Psoas muscle (tissue), 8 donors: ENCODE measurements around the gene ANGPT4. TPM values are rescaled to one million over a fixed set of nuclear protein-coding genes. Genes with fewer than 3 reads are reported as not detected.
A peak's percentile ranks its signal among the peaks of the same experiment; 100 is the strongest.

Experiments
- ATAC-seq, 4 donors: fragments of 200-7000 bp; cut with Tn5 transposase; one replicate each; pipeline ENCODE4 v1.9.1; 2020; ENCODE audit warnings: moderate library complexity in 3 of 4, mild to moderate bottlenecking in 2 of 4
- DNase-seq, 2 donors: peaks; one replicate each; pipeline ENCODE4 v3.0.0-alpha.2; 2020
- H3K27ac ChIP-seq: fragments of 200-600 bp; one replicate; pipeline ENCODE4 v1.8.0; 2022
- H3K27me3 ChIP-seq, 3 donors: fragments of 200-600 bp in 1 of 3; one replicate each; pipeline versions ENCODE4 v1.6.1 to v1.8.0; 2013 to 2022; ENCODE audit warnings: low read length in 2 of 3, mild to moderate bottlenecking in 2 of 3, moderate library complexity in 1 of 3; ENCODE audit not compliant: insufficient read depth in 3 of 3
- H3K36me3 ChIP-seq, 2 donors: fragments of 200-600 bp in 1 of 2; one replicate each; pipeline versions ENCODE4 v1.6.1 to v1.8.0; 2013 to 2022; ENCODE audit warnings: low read depth in 1 of 2, mild to moderate bottlenecking in 1 of 2, moderate library complexity in 1 of 2; ENCODE audit not compliant: insufficient read depth in 1 of 2
- H3K4me1 ChIP-seq: fragments of 200-600 bp; one replicate; pipeline ENCODE4 v1.8.0; 2022
- H3K4me3 ChIP-seq: fragments of 200-600 bp; one replicate; pipeline ENCODE4 v1.8.0; 2022; ENCODE audit warnings: mild to moderate bottlenecking
- H3K9me3 ChIP-seq: fragments of 200-600 bp; one replicate; pipeline ENCODE4 v1.8.0; 2022
- WGBS, 3 donors: extraction: QIAGEN DNeasy Blood & Tissue Kit; methylation state at CpG; one replicate each; pipeline versions ENCODE4 v1.1.6 to v1.1.7; 2013; 5-methylcytosine and 5-hydroxymethylcytosine counted together
- intact Hi-C, 2 donors: fragments of 100-400 bp; cut with DNase I; formaldehyde crosslinking; loops; one replicate each; pipeline versions ENCODE4 v1.11.0 to v1.14.2; 2022
- polyA plus RNA-seq, 3 donors: library from polyadenylated mRNA; stranded (reverse); fragments of 200-250 nt; gene quantifications; one replicate each; pipeline ENCODE4 v1.2.3, GENCODE V29; 2013
- total RNA-seq, 4 donors: library from RNA; stranded (reverse); fragmentation: NEBNext Ultra II Directional in 2 of 4; extraction: Animal tissue kit (Norgen Biotek cat#: 25700) in 2 of 4; gene quantifications; one replicate each; pipeline versions ENCODE4 v1.2.1 to v1.2.4, GENCODE V29; 2021 to 2023
- TF ChIP-seq, protein P1 (sequence below): fragments of 200-600 bp; IDR thresholded peaks from one replicate; pipeline ENCODE4 v1.8.0; 2022; ENCODE audit warnings: antibody characterized with exemption
- donor health status: healthy with polysubstance abuse.
- donor health status: DM: no; HTN: no; CAD: no; lungs with moderate emphysema.
- donor health status: Bipolar disorder and iron deficiency.
- donor health status: healthy.
- donor health status: DM: yes; HTN: yes; CAD: no.
- donor health status: DM: no; HTN: no; CAD: no.
- donor health status: DM: no; HTN: no; CAD: no.
- donor health status: DM: yes; HTN: yes; CAD: no.

The ANGPT4 gene
- total and polyA plus RNA-seq, 7 donors, result 0.03 to 0.14 (median 0.06) TPM; not detected in 2

DNA sequence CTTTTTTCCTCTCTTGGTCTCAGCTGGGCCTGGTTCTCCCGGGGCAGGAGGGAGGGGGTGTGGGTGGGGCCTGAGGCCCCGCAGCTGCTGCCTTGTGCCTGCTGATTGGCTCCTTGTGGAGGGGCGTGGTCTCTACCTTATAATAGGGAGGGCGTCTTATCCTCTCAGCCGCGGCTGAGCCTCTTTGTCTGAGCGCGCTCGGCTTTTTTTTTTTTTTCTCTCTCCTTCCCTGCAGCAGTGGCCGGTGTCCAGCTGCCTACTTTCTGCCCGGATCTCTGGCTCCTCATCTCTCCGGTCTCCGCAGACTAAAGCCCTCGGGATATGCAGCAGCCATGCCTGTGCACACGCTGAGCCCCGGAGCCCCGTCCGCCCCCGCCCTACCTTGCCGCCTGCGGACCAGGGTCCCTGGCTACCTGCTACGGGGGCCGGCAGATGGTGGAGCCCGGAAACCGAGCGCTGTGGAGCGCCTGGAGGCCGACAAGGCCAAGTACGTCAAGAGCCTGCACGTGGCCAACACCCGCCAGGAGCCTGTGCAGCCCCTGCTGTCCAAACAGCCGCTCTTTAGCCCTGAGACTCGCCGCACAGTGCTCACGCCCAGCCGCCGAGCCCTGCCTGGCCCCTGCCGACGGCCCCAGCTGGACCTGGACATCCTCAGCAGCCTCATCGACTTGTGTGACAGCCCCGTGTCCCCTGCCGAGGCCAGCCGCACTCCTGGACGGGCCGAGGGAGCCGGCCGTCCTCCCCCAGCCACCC lies 71.5 kb downstream of the ANGPT4 start:
- Histone ChIP-seq H3K4me3 (peak overlapping the region; percentile 60), H3K4me1 (peaks cover 6% of the 10 kb centered on the region), H3K9me3 (no peaks in the 10 kb centered on the region), H3K36me3 (no peaks in the 10 kb centered on the region), H3K27me3 (peaks cover 0 to 4% (median 0%) of the 10 kb centered on the region in 3 donors), H3K27ac (no peak overlapping the region)
- peak; percentile 98 to 100 (median 99) for ATAC-seq
- DNase-seq, result peak; percentile 87 to 93
- TF ChIP-seq, protein P1, sequence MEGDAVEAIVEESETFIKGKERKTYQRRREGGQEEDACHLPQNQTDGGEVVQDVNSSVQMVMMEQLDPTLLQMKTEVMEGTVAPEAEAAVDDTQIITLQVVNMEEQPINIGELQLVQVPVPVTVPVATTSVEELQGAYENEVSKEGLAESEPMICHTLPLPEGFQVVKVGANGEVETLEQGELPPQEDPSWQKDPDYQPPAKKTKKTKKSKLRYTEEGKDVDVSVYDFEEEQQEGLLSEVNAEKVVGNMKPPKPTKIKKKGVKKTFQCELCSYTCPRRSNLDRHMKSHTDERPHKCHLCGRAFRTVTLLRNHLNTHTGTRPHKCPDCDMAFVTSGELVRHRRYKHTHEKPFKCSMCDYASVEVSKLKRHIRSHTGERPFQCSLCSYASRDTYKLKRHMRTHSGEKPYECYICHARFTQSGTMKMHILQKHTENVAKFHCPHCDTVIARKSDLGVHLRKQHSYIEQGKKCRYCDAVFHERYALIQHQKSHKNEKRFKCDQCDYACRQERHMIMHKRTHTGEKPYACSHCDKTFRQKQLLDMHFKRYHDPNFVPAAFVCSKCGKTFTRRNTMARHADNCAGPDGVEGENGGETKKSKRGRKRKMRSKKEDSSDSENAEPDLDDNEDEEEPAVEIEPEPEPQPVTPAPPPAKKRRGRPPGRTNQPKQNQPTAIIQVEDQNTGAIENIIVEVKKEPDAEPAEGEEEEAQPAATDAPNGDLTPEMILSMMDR, result no peak
- WGBS, 3 donors, result 6 to 16% (median 12%) methylated on average over 47 of the region's 47 CpGs
- intact Hi-C loops, result no loop called here

DNA sequence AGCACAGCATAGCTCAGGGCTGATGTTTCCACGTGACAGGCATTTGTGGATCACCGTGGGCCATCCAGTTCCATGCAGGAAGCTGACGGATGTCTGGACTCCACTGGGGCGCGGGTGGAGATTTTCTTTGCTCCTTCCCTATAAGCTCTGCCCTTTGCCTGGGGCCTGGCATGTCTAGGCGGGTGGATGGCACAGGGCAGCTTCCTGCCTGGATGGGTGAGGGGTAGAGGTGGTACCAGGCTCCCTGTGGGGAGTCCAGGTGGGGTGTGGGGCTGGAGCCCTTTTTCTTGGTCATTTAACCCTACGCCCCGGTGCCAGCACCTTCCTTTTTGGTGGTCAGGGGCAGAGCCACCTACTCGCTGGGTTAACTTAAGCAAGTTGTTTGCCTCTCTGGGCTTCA lies 72.2 kb downstream of the ANGPT4 start:
- peak overlapping the region; percentile 60 for H3K4me3 ChIP-seq
- ATAC-seq, result no peak
- DNase-seq, result no peak
- intact Hi-C loops, result no loop called here
- TF ChIP-seq, protein P1, result no peak
- WGBS, 3 donors, result 80 to 86% (median 84%) methylated on average over 9 of the region's 9 CpGs
- peaks cover 0 to 4% (median 0%) of the 10 kb centered on the region in 3 donors for H3K27me3 ChIP-seq
- H3K27ac ChIP-seq, result no peak overlapping the region
- peaks cover 6% of the 10 kb centered on the region for H3K4me1 ChIP-seq
- no peaks in the 10 kb centered on the region for H3K9me3 ChIP-seq
- H3K36me3 ChIP-seq, result no peaks in the 10 kb centered on the region

- TF ChIP-seq, protein P1, result no peak
- Histone ChIP-seq H3K27me3 (peaks cover 0 to 4% (median 0%) of the 10 kb centered on the region in 3 donors), H3K4me1 (peaks cover 7% of the 10 kb centered on the region), H3K9me3 (no peaks in the 10 kb centered on the region), H3K4me3 (no peak overlapping the region), H3K36me3 (no peaks in the 10 kb centered on the region), H3K27ac (no peak overlapping the region)
- intact Hi-C loops, result no loop called here
- DNase-seq, result no peak
- ATAC-seq, result no peak
- WGBS, 3 donors, result 86 to 95% (median 92%) methylated on average over 2 of the region's 2 CpGs
Measured at GRCh38 chr20:842547-842940, 73.6 kb downstream of the ANGPT4 start.

DNA sequence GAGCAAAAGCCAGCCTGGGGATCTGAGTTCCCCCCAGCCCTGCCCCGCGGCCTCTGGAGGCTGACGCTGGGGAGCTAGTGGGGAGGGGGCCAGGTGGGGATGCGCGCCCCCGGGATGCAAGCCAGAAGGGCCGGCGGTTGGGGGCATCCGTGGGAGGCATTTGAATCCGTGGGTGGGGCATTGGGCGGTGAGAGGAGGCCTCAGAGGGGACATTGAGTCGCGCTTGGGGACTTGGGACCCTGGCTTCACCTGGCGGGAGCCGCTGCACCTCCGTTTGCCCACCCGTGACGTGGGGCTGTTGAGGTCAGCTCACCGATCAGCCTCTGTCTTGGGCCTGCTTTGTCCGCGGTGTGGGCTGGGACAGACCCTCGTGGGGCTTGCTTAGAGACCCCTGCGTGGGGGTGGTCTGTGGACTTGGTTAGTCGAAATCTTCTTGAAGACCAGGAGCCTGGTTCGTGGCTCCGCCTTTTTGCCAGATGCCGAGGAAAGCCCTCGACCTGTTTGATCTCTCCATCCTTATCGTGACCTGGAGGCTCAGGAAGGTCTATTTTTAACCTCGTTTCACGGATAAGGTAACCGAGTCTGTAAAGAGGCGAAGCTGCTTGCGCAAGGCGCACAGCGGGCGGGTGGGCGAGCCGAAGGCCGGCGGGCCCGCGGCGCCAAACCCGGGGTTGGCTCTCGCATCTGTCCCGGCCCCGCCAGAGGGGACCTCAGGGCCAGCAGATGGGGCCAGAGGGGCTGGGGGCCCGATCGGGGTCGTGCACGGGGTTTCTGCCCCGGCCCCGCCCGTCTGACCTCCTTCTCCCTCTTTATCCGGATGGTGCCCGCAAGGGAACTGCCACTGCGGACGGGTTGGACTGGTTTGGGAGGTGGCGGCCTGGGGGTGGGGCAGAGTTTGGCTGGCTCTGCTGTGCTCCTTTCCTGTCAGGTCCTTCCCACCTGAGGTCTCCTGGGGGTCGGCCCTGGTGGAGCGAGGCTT lies 74.3 kb downstream of the ANGPT4 start:
- no peaks in the 10 kb centered on the region for H3K36me3 ChIP-seq
- H3K27me3 ChIP-seq, result peaks cover 0 to 4% (median 0%) of the 10 kb centered on the region in 3 donors
- H3K4me1 ChIP-seq, result peaks cover 14% of the 10 kb centered on the region
- intact Hi-C loops, result no loop called here
- ATAC-seq, result no peak
- no peak overlapping the region for H3K27ac ChIP-seq
- TF ChIP-seq, protein P1, result no peak
- WGBS, 3 donors, result 57 to 65% (median 58%) methylated on average over 54 to 62 of the region's 62 CpGs
- no peaks in the 10 kb centered on the region for H3K9me3 ChIP-seq
- no peak for DNase-seq
- peak overlapping the region; percentile 22 for H3K4me3 ChIP-seq
